WI38 (cell line): Measurements from ENCODE around the gene CBX2.

Experiments used
- H3K4me3 ChIP-seq: 2 replicates; pipeline ENCODE4 v1.5.1; 2011; ENCODE audit warnings: low read depth, mild to moderate bottlenecking, control low read depth, low read length
- CTCF ChIP-seq: IDR thresholded peaks from 2 replicates; pipeline ENCODE4 v1.5.1; 2012; ENCODE audit warnings: low read depth, mild to moderate bottlenecking, control low read depth, low read length

CBX2 gene

DNA sequence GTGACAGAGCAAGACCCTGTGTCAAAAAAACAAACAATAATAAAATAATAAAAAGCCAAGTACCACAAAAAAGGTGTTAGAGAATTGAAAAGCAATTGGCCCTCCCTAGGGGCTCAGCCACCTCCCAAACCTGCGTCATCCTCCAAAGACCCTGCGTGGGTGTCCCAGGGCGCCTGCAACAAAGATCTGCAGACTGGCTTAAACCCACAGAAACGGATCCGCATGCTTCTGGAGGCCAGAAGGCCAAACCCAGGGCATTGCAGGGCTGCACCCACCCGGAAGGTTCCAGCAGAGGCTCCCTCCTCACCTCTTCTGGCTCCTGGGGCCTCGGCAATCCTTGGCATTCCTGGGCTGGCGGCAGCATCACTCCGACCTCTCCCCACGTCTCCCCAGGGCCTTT is 45.7 kb upstream of the CBX2 start:
- TF ChIP-seq CTCF, result no peak
- H3K4me3 ChIP-seq, result no peak overlapping the region

GRCh38 chr17:79732804-79733691 is 44.9 kb upstream of the CBX2 start:
- no peak for TF ChIP-seq CTCF
- no peak overlapping the region for H3K4me3 ChIP-seq

DNA sequence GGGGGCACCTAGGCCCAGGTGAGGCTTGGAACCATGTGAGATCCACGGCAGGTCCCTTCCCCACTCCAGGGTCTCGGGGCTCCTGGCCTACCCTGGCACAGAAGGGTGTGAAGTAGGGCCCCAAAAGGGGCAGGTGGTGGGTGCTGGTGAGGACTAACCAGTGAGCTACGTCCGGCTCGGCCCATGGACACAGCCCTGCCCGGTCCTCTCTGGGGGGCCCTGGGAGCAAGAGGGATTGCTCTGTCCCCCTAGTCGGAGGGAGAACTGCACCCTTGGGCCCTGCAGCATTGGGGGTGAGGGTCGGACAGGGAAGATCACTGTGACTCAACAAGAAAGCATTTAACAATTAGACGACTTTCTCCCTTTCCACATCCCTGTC is 44.3 kb upstream of the CBX2 start:
- TF ChIP-seq CTCF, result no peak
- no peak overlapping the region for H3K4me3 ChIP-seq

DNA sequence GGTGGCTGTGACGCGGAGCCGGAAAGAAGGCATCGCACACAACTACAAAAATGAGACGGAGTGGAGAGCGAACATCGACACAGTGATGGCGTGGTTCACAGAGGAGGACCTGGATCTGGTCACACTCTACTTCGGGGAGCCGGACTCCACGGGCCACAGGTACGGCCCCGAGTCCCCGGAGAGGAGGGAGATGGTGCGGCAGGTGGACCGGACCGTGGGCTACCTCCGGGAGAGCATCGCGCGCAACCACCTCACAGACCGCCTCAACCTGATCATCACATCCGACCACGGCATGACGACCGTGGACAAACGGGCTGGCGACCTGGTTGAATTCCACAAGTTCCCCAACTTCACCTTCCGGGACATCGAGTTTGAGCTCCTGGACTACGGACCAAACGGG is 42.9 kb upstream of the CBX2 start:
- no peak overlapping the region for H3K4me3 ChIP-seq
- no peak for TF ChIP-seq CTCF

- no peak for TF ChIP-seq CTCF
- H3K4me3 ChIP-seq, result no peak overlapping the region
These were observed 40.7 kb upstream of the CBX2 start for GRCh38 chr17:79737046-79737921.

DNA sequence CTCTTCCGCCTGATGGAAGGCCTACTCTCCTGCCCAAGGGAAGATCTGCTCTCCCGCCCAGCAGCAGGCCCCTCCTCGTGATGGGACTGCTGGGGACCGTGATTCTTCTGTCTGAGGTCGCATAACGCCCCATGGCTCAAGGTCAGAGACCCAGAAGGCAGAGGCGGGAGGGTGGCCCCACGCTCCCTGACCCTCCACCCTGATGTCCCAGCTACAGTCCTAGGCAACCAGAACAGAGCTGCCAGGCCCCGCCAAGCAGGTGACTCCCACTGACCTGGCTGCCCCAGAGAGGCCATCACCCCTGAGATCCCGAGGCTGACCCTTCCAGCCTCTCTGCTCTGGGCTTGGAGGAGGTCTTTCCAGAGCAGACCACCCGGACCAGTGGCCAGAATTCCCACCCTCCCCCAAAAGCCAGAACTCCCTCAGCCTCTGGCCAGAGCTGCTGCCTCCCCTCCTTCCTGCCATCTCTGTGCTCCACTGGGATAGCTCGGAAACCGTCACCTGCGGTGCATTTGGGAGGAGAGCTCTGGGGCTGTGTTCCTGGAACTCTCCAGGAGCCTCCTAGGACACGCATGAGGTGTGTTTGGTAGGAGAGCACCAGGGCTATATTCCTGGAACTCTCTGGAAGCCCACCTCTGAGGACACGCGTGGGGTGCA is 39.9 kb upstream of the CBX2 start:
- TF ChIP-seq CTCF, result no peak

More for the DNA sequence above, 39.9 kb upstream of the CBX2 start:
- no peak overlapping the region for H3K4me3 ChIP-seq
